GM08714 (cell line): Measurements from ENCODE around the gene MECP2.
"Not testable (repeated sequence)": the region's sequence is repeated elsewhere in the genome, so short reads cannot be mapped to it uniquely, and the experiment has no call there.

ENCODE experiments used
- H3K4me3 ChIP-seq: fragments of 200-500 bp; sonication (Bioruptor generic); 2 replicates; pipeline ENCODE4 v1.5.1; 2014; ENCODE audit warnings: mild to moderate bottlenecking, low read length, inconsistent platforms
- ZNF274 ChIP-seq: IDR thresholded peaks from 2 replicates; pipeline ENCODE4 v1.6.1; 2012; ENCODE audit warnings: mild to moderate bottlenecking, low read depth, low read length

MECP2 gene

GRCh38 chrX:154000051-154000450, 97.5 kb downstream of the MECP2 start:
- TF ChIP-seq ZNF274: no peak
- no peak overlapping the region for H3K4me3 ChIP-seq

GRCh38 chrX:153999359-154000037, 98.0 kb downstream of the MECP2 start:
- H3K4me3 ChIP-seq: no peak overlapping the region
- TF ChIP-seq ZNF274: no peak

- TF ChIP-seq ZNF274: no peak
These were observed 102.0 kb downstream of the MECP2 start for GRCh38 chrX:153995504-153995903.

GRCh38 chrX:153994398-153994797, 103.1 kb downstream of the MECP2 start:
- H3K4me3 ChIP-seq: not testable (repeated sequence)

More at GRCh38 chrX:153995504-153995903, 102.0 kb downstream of the MECP2 start:
- no peak overlapping the region for H3K4me3 ChIP-seq

GRCh38 chrX:153993978-153994377, 103.5 kb downstream of the MECP2 start:
- H3K4me3 ChIP-seq: no peak overlapping the region
- no peak for TF ChIP-seq ZNF274

- no peak for TF ChIP-seq ZNF274
- H3K4me3 ChIP-seq: no peak overlapping the region
These were observed 104.4 kb downstream of the MECP2 start for GRCh38 chrX:153993079-153993478.

- no peak for TF ChIP-seq ZNF274
These were observed 105.3 kb downstream of the MECP2 start for GRCh38 chrX:153992180-153992579.

GRCh38 chrX:153991013-153991580, 106.4 kb downstream of the MECP2 start:
- TF ChIP-seq ZNF274: no peak
- H3K4me3 ChIP-seq: no peak overlapping the region

More at GRCh38 chrX:153992180-153992579, 105.3 kb downstream of the MECP2 start:
- H3K4me3 ChIP-seq: no peak overlapping the region

GRCh38 chrX:153989973-153990655, 107.4 kb downstream of the MECP2 start:
- TF ChIP-seq ZNF274: no peak
- no peak overlapping the region for H3K4me3 ChIP-seq

- H3K4me3 ChIP-seq: no peak overlapping the region
- no peak for TF ChIP-seq ZNF274
These were observed 109.0 kb downstream of the MECP2 start for GRCh38 chrX:153988493-153988892.

GRCh38 chrX:153984351-153985178, 113.0 kb downstream of the MECP2 start:
- no peak for TF ChIP-seq ZNF274
- H3K4me3 ChIP-seq: no peak overlapping the region; the same call in 1 of the 2 replicates

GRCh38 chrX:153983321-153983801, 114.2 kb downstream of the MECP2 start:
- no peak overlapping the region for H3K4me3 ChIP-seq
- TF ChIP-seq ZNF274: no peak

- H3K4me3 ChIP-seq: no peak overlapping the region
- TF ChIP-seq ZNF274: no peak
These were observed 115.6 kb downstream of the MECP2 start for GRCh38 chrX:153981771-153982533.
